Measurements from ENCODE around the gene BLID. TPM values are rescaled to one million over a fixed set of nuclear protein-coding genes. Genes with fewer than 3 reads are reported as not detected.

BLID gene
- total and polyA plus RNA-seq, 2 experiments from 2014 or later = 2.9 to 4.1 TPM

DNA sequence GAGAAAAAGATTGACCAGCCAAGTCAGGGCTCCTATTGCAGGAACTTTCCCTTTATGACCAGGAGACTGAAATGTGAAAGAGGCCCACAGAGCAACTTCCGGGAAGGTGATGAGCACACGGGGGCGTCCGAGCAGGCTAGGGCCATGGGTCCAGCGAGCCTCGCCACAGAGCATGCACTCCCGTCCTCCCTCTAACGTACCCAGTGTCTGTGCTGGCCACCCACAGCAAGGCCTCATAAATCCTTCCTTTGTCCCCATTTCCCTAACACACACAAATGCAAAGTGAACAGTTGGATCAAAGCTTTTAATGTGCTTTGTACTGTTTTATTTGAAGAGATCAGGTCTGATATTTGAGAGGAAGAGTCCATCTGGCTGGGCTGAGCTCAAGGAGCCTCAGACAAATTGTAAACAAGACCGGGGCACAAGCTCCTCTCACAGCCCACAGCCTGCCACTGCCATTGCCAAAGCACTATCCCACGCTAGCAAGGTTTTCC lies 44.3 kb downstream of the BLID start:
- Histone ChIP-seq H3K27ac (peak overlapping the region; percentile 68; the same call in 1 of the 2 replicates), H3K4me2 (ENCODE audit: unreplicated experiment) (no peak overlapping the region), H3F3A (ENCODE audit: insufficient read depth) (peaks cover 98% of the 10 kb centered on the region), H3K4me1 (ENCODE audit: insufficient read depth) (peaks cover 53% of the 10 kb centered on the region), H3K79me2 (ENCODE audit: insufficient read depth) (peaks cover 5% of the 10 kb centered on the region; the same call in 1 of the 2 replicates), H3K4me3 (no peak overlapping the region), H3K9me2 (ENCODE audit: insufficient read depth) (no peaks in the 10 kb centered on the region), H2AFZ (no peak overlapping the region), H3K9me3 (ENCODE audit: low read depth) (no peaks in the 10 kb centered on the region), H3K27me3 (replicated peaks; ENCODE audit: insufficient read depth) (no peaks in the 10 kb centered on the region), H4K20me1 (ENCODE audit: insufficient read depth) (no peaks in the 10 kb centered on the region), H3K9ac (no peak overlapping the region), H3K36me3 (ENCODE audit: low read depth) (peaks cover 28% of the 10 kb centered on the region)
- TF ChIP-seq EZH2 (IDR thresholded peaks at IDR 0.05; ENCODE audit: insufficient read depth, poor library complexity, severe bottlenecking) (no peak), EZH2phosphoT487 (IDR thresholded peaks at IDR 0.05; ENCODE audit: insufficient read depth, low read depth) (no peak)
- 86 to 93% methylated on average over 9 to 10 of the region's 10 CpGs for WGBS, 2 experiments (ENCODE audit: low coverage in 1 of 2, low lambda C conversion rate in 2 of 2, missing lambda C conversion rate in 2 of 2)
- no peak for DNase-seq
- in situ Hi-C loops (cut with MboI) = no loop called here

DNA sequence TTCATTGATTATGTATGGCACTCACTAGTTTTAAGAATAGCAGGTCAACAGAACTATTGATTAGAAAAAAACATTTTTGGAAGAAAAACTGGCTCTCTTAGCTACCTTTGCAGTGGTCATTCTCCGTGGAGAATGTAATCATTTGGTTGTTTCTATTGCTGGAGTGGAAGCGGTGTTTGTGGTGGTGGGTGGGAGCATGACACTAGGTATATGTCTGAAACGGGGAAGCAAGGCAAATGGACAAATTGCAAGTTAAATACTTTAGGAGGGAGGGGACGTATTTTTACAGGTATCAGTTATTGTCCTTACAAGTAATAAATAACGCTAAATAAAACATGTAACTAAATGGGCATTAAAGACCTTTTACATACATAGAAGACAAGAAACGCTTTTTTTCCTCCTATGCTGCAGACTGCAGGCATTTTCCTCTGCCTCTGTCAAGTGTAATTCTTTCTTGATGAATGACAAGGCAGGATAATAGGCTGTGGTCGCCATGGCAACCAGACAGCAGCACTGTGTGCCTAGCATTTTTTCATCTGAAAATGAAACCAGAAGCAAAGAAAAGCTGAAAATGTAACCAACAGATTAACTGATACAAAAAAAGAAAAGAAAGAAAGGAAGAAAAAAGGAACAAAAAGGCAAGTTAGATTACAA lies 46.2 kb downstream of the BLID start:
- Histone ChIP-seq H4K20me1 (ENCODE audit: insufficient read depth) (no peaks in the 10 kb centered on the region), H3K9me2 (ENCODE audit: insufficient read depth) (no peaks in the 10 kb centered on the region), H3K4me1 (ENCODE audit: insufficient read depth) (peaks cover 44% of the 10 kb centered on the region), H2AFZ (no peak overlapping the region), H3K79me2 (ENCODE audit: insufficient read depth) (peaks cover 9% of the 10 kb centered on the region; the same call in 1 of the 2 replicates), H3K4me3 (no peak overlapping the region), H3F3A (ENCODE audit: insufficient read depth) (peaks cover 98% of the 10 kb centered on the region), H3K4me2 (ENCODE audit: unreplicated experiment) (no peak overlapping the region), H3K9me3 (ENCODE audit: low read depth) (no peaks in the 10 kb centered on the region), H3K9ac (peak overlapping the region; percentile 53), H3K27ac (peak overlapping the region; percentile 68), H3K36me3 (ENCODE audit: low read depth) (peaks cover 43% of the 10 kb centered on the region), H3K27me3 (replicated peaks; ENCODE audit: insufficient read depth) (no peaks in the 10 kb centered on the region)
- 62 to 64% methylated on average over 7 of the region's 7 CpGs for WGBS, 2 experiments (ENCODE audit: low coverage in 1 of 2, low lambda C conversion rate in 2 of 2, missing lambda C conversion rate in 2 of 2)
- in situ Hi-C loops (cut with MboI) = no loop called here
- no peak for TF ChIP-seq EZH2phosphoT487 (IDR thresholded peaks at IDR 0.05; ENCODE audit: insufficient read depth, low read depth)
- TF ChIP-seq EZH2 (IDR thresholded peaks at IDR 0.05; ENCODE audit: insufficient read depth, poor library complexity, severe bottlenecking) = no peak
- peak; percentile 89 for DNase-seq

DNA sequence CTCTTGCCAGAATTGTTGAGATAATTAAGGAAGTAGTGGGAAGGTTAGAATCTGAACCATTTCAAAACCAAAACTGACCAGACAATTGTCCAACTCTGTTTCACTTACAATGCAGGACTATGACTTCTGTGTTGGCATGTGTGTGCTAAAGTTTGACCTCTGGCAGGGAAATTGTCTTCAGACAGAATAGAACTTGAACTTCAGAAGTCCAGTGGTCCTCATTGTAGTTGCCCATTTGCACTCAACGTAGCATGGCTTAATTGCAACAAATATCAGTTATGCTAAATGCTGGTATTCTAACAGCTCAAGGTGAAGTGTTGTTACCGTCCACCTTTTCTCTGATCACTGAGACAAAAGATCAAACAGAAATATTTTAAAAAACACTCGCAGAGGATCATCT lies 47.2 kb downstream of the BLID start:
- Histone ChIP-seq H3K9me3 (ENCODE audit: low read depth) (no peaks in the 10 kb centered on the region), H3K4me3 (no peak overlapping the region), H3F3A (ENCODE audit: insufficient read depth) (peaks cover 100% of the 10 kb centered on the region), H3K79me2 (ENCODE audit: insufficient read depth) (peaks cover 12% of the 10 kb centered on the region; the same call in 1 of the 2 replicates), H3K4me2 (ENCODE audit: unreplicated experiment) (no peak overlapping the region), H4K20me1 (ENCODE audit: insufficient read depth) (no peaks in the 10 kb centered on the region), H3K9ac (no peak overlapping the region), H3K36me3 (ENCODE audit: low read depth) (peaks cover 53% of the 10 kb centered on the region), H2AFZ (no peak overlapping the region), H3K27me3 (replicated peaks; ENCODE audit: insufficient read depth) (no peaks in the 10 kb centered on the region), H3K9me2 (ENCODE audit: insufficient read depth) (no peaks in the 10 kb centered on the region), H3K27ac (peak overlapping the region; percentile 68), H3K4me1 (ENCODE audit: insufficient read depth) (peaks cover 34% of the 10 kb centered on the region)
- WGBS, 2 experiments (ENCODE audit: low coverage in 1 of 2, low lambda C conversion rate in 2 of 2, missing lambda C conversion rate in 2 of 2) = 96 to 100% methylated on average over 3 of the region's 3 CpGs
- in situ Hi-C loops (cut with MboI) = no loop called here
- no peak for TF ChIP-seq EZH2 (IDR thresholded peaks at IDR 0.05; ENCODE audit: insufficient read depth, poor library complexity, severe bottlenecking)
- TF ChIP-seq EZH2phosphoT487 (IDR thresholded peaks at IDR 0.05; ENCODE audit: insufficient read depth, low read depth) = no peak
- no peak for DNase-seq

DNA sequence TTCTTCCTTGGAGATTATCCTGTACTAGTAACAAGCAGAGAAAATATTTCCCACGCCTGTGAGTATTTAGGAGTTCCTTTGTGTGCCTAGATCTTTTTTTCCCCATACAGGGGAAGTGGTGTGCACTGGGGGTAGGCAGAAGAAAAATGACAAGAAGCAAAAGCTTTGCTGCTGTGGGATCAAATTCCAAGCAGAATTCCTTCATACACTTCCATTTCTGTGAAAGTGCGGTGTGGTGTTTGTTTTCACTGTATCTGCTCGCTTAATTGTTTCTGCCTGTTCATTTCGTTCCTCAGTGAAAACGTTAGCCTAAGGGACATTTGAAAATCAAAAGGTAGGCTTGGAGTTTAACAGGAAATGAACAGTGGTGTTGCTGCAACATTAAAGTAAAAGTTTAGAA lies 47.9 kb downstream of the BLID start:
- H3K4me3 ChIP-seq = no peak overlapping the region
- H3K27me3 ChIP-seq (replicated peaks; ENCODE audit: insufficient read depth) = no peaks in the 10 kb centered on the region
- H3K9me3 ChIP-seq (ENCODE audit: low read depth) = no peaks in the 10 kb centered on the region
- H3F3A ChIP-seq (ENCODE audit: insufficient read depth) = peaks cover 100% of the 10 kb centered on the region
- DNase-seq = no peak
- TF ChIP-seq EZH2phosphoT487 (IDR thresholded peaks at IDR 0.05; ENCODE audit: insufficient read depth, low read depth) = no peak
- TF ChIP-seq EZH2 (IDR thresholded peaks at IDR 0.05; ENCODE audit: insufficient read depth, poor library complexity, severe bottlenecking) = no peak
- in situ Hi-C loops (cut with MboI) = no loop called here
- peak overlapping the region; percentile 68 for H3K27ac ChIP-seq
- peaks cover 12% of the 10 kb centered on the region; the same call in 1 of the 2 replicates for H3K79me2 ChIP-seq (ENCODE audit: insufficient read depth)
- H3K4me2 ChIP-seq (ENCODE audit: unreplicated experiment) = no peak overlapping the region
- peaks cover 28% of the 10 kb centered on the region for H3K4me1 ChIP-seq (ENCODE audit: insufficient read depth)
- H3K36me3 ChIP-seq (ENCODE audit: low read depth) = peaks cover 60% of the 10 kb centered on the region
- H4K20me1 ChIP-seq (ENCODE audit: insufficient read depth) = no peaks in the 10 kb centered on the region
- no peaks in the 10 kb centered on the region for H3K9me2 ChIP-seq (ENCODE audit: insufficient read depth)
- 66% methylated on average over 5 of the region's 5 CpGs for WGBS, 2 experiments (ENCODE audit: low coverage in 1 of 2, low lambda C conversion rate in 2 of 2, missing lambda C conversion rate in 2 of 2)
- no peak overlapping the region for H2AFZ ChIP-seq
- no peak overlapping the region for H3K9ac ChIP-seq

MicroRNA genes within 50 kb of the gene (microRNA counts, 767-probe panel; counts per million panel counts)
- 12,177 counts per million, percentile 100 among the panel's probes with 10 or more counts for microRNA hsa-let-7a-5p
- 10,212 counts per million, percentile 99 among the panel's probes with 10 or more counts for microRNA hsa-miR-100-5p
- 12,849 counts per million, percentile 100 among the panel's probes with 10 or more counts for microRNA hsa-miR-125b-5p

Small RNA genes within 50 kb of the gene (microRNA-seq; reads per million reads assigned to microRNA genes)
- gene MIR100 (ENCODE audit: borderline number of aligned reads) (132,353 reads per million, percentile 100 among the genes with 10 or more reads in this experiment), gene MIR125B1 (ENCODE audit: borderline number of aligned reads) (9,302 reads per million, percentile 95 among the genes with 10 or more reads in this experiment), gene MIRLET7A2 (ENCODE audit: borderline number of aligned reads) (1,031 reads per million, percentile 77 among the genes with 10 or more reads in this experiment)

Small RNA genes within 50 kb of the gene (small RNA-seq; reads per million reads assigned to genes)
- gene MIR100 (ENCODE audit: low read depth, low replicate concordance) (559 reads per million, percentile 99 among the genes with 10 or more reads in this experiment), gene MIR125B1 (ENCODE audit: low read depth, low replicate concordance) (91.3 reads per million, percentile 94 among the genes with 10 or more reads in this experiment), gene MIRLET7A2 (ENCODE audit: low read depth, low replicate concordance) (3.5 reads per million, percentile 75 among the genes with 10 or more reads in this experiment)

Data from GM23248 (cell line).